Hypothalamus (tissue), 51 donors: ENCODE results near the gene COL17A1.
A peak's percentile ranks its signal among the peaks of the same experiment; 100 is the strongest.

Source experiments
- DNase-seq, 51 donors: peaks; one replicate each; lab custom pipeline; 2025; lab: John Stamatoyannopoulos, UW

The COL17A1 gene

GRCh38 chr10:104085801-104086400, at the start of gene COL17A1:
Gene COL17A1 (minus strand): TSS chr10:104085880. CDS start chr10:104080673, 5,207 bp downstream.
- no peak for DNase-seq

- no peak for DNase-seq
Measured at GRCh38 chr10:104130041-104130440, 44.4 kb upstream of the COL17A1 start.

- no peak for DNase-seq
Measured at GRCh38 chr10:104128214-104128613, 42.5 kb upstream of the COL17A1 start.

- DNase-seq, result peak in 5 of 51 donors; percentile 3 to 25 (median 5)
Measured at GRCh38 chr10:104127411-104127810, 41.7 kb upstream of the COL17A1 start.

- DNase-seq, result peak in 1 of 51 donors; percentile 38
Measured at GRCh38 chr10:104123397-104123796, 37.7 kb upstream of the COL17A1 start.

- peak in 4 of 51 donors; percentile 28 to 48 (median 34) for DNase-seq
Measured at GRCh38 chr10:104122225-104123107, 36.8 kb upstream of the COL17A1 start.

GRCh38 chr10:104121485-104122224, 36.0 kb upstream of the COL17A1 start, which contains the start of gene SFR1:
Gene SFR1 (plus strand): TSS chr10:104122171. CDS start chr10:104122184, 13 bp downstream.
- peak; percentile 84 to 100 (median 97) for DNase-seq

- peak in 47 of 51 donors; percentile 16 to 90 (median 53) for DNase-seq
Measured at GRCh38 chr10:104120903-104121484, 35.3 kb upstream of the COL17A1 start.

- no peak for DNase-seq
Measured at GRCh38 chr10:104120512-104120902, 34.8 kb upstream of the COL17A1 start.

GRCh38 chr10:104119996-104120395, 34.3 kb upstream of the COL17A1 start:
- DNase-seq, result peak in 1 of 51 donors; percentile 17

- peak in 1 of 51 donors; percentile 54 for DNase-seq
Measured at GRCh38 chr10:104117839-104118323, 32.2 kb upstream of the COL17A1 start.

- no peak for DNase-seq
Measured at GRCh38 chr10:104113376-104113956, 27.8 kb upstream of the COL17A1 start.

GRCh38 chr10:104109908-104110662, 24.4 kb upstream of the COL17A1 start:
- no peak for DNase-seq

GRCh38 chr10:104104926-104105325, 19.2 kb upstream of the COL17A1 start:
- no peak for DNase-seq

- DNase-seq, result no peak
Measured at GRCh38 chr10:104104418-104104817, 18.7 kb upstream of the COL17A1 start.

GRCh38 chr10:104103956-104104355, 18.3 kb upstream of the COL17A1 start:
- no peak for DNase-seq

- no peak for DNase-seq
Measured at GRCh38 chr10:104101902-104102301, 16.2 kb upstream of the COL17A1 start.

GRCh38 chr10:104100795-104101194, 15.1 kb upstream of the COL17A1 start:
- no peak for DNase-seq

- DNase-seq, result no peak
Measured at GRCh38 chr10:104099941-104100340, 14.3 kb upstream of the COL17A1 start.
